Neural cell (in vitro differentiated cells): ENCODE data around the gene VAPA. TPM values are rescaled to one million over a fixed set of nuclear protein-coding genes. Genes with fewer than 3 reads are reported as not detected.

Experiments
- H2AFZ ChIP-seq: fragments of 200-600, 300-800 bp; sonication (generic), shearing (Covaris generic); 2 replicates; pipeline ENCODE4 v1.6.0; 2014; ENCODE audit warnings: low read depth, mild to moderate bottlenecking, antibody characterized with exemption, low read length, moderate library complexity
- H3F3A ChIP-seq: fragments of 200-600 bp; shearing (Covaris generic); 2 replicates; pipeline ENCODE4 v1.6.1; 2016; ENCODE audit warnings: mild to moderate bottlenecking, moderate library complexity, mixed read lengths, antibody characterized with exemption, low read length; ENCODE audit not compliant: insufficient read depth, poor library complexity, severe bottlenecking
- H3K27ac ChIP-seq: fragments of 200-600, 300-800 bp; sonication (generic), shearing (Covaris generic); 2 replicates; pipeline ENCODE4 v1.5.1; 2014; ENCODE audit warnings: mild to moderate bottlenecking, low read length, moderate library complexity
- H3K27me3 ChIP-seq: fragments of 300-800, 200-600 bp; sonication (generic), shearing (Covaris generic); 2 replicates; pipeline ENCODE4 v1.6.0; 2014; ENCODE audit warnings: mild to moderate bottlenecking, low read depth, low read length, moderate library complexity; ENCODE audit not compliant: insufficient read depth
- H3K36me3 ChIP-seq: fragments of 300-800, 200-600 bp; sonication (generic), shearing (Covaris generic); 2 replicates; pipeline ENCODE4 v1.5.1; 2014; ENCODE audit warnings: mild to moderate bottlenecking, antibody characterized with exemption, low read length, moderate library complexity; ENCODE audit not compliant: insufficient read depth
- H3K4me2 ChIP-seq: fragments of 300-800, 200-600 bp; sonication (generic), shearing (Covaris generic); 2 replicates; pipeline ENCODE4 v1.6.0; 2014; ENCODE audit warnings: mild to moderate bottlenecking, low read length
- H3K4me3 ChIP-seq: fragments of 300-800, 200-600 bp; sonication (generic), shearing (Covaris generic); 2 replicates; pipeline ENCODE4 v1.5.1; 2014; ENCODE audit warnings: mild to moderate bottlenecking, low read length, moderate library complexity
- H3K79me2 ChIP-seq: fragments of 200-600 bp; shearing (Covaris generic); replicated peaks from 2 replicates; pipeline ENCODE4 v1.6.0; 2014; ENCODE audit warnings: mild to moderate bottlenecking, low read length, moderate library complexity; ENCODE audit not compliant: insufficient read depth
- H3K9ac ChIP-seq: fragments of 300-800, 200-600 bp; sonication (generic), shearing (Covaris generic); 2 replicates; pipeline ENCODE4 v1.6.1; 2016; ENCODE audit warnings: mild to moderate bottlenecking, low read length, mixed read lengths
- H3K9me2 ChIP-seq: fragments of 200-600 bp; shearing (Covaris generic); 2 replicates; pipeline ENCODE4 v1.6.1; 2016; ENCODE audit warnings: mild to moderate bottlenecking, low read length, mixed read lengths; ENCODE audit not compliant: insufficient read depth
- H3K9me3 ChIP-seq: fragments of 200-600, 300-800 bp; sonication (generic), shearing (Covaris generic); 2 replicates; pipeline ENCODE4 v1.6.1; 2016; ENCODE audit warnings: mild to moderate bottlenecking, mixed run types, low read length, moderate library complexity, mixed read lengths
- H4K20me1 ChIP-seq: fragments of 200-600 bp; shearing (Covaris generic); 2 replicates; pipeline ENCODE4 v1.6.1; 2016; ENCODE audit warnings: mild to moderate bottlenecking, mixed run types; ENCODE audit not compliant: insufficient read depth
- EP300 ChIP-seq: fragments of 450-650 bp; conservative IDR thresholded peaks from 2 replicates; pipeline ENCODE4 v1.6.1; 2014; ENCODE audit warnings: antibody characterized with exemption, mild to moderate bottlenecking, moderate library complexity; ENCODE audit not compliant: poor library complexity, severe bottlenecking
- EZH2 ChIP-seq: fragments of 200-600, 300-800 bp; shearing (Covaris generic), sonication (generic); IDR thresholded peaks from 2 replicates; pipeline ENCODE4 v1.6.1; 2014; ENCODE audit warnings: antibody characterized with exemption, low read length, borderline replicate concordance, mild to moderate bottlenecking; ENCODE audit not compliant: insufficient read depth, poor library complexity, severe bottlenecking
- MXI1 ChIP-seq: fragments of 450-650 bp; conservative IDR thresholded peaks from 2 replicates; pipeline ENCODE4 v1.6.1; 2014; ENCODE audit warnings: antibody characterized with exemption, mild to moderate bottlenecking; ENCODE audit not compliant: poor library complexity, severe bottlenecking
- POLR2AphosphoS5 ChIP-seq: IDR thresholded peaks from 2 replicates; pipeline ENCODE4 v1.6.1; 2012
- RAD21 ChIP-seq: fragments of 450-650 bp; conservative IDR thresholded peaks from 2 replicates; pipeline ENCODE4 v1.6.1; 2014; ENCODE audit warnings: antibody characterized with exemption, mild to moderate bottlenecking, moderate library complexity
- SMC3 ChIP-seq: fragments of 450-650 bp; conservative IDR thresholded peaks from 2 replicates; pipeline ENCODE4 v1.6.1; 2014; ENCODE audit warnings: antibody characterized with exemption, mild to moderate bottlenecking, moderate library complexity; ENCODE audit not compliant: poor library complexity
- TAF1 ChIP-seq: IDR thresholded peaks from 2 replicates; pipeline ENCODE4 v1.6.1; 2012; ENCODE audit warnings: low read depth
- polyA plus RNA-seq: library from polyadenylated mRNA; depleted of rRNA; stranded (reverse); fragments of >200 nt; gene quantifications from 2 replicates; pipeline ENCODE4 v1.2.3, GENCODE V29; 2014
- TF ChIP-seq, protein P1 (sequence below): fragments of 450-650 bp; IDR thresholded peaks from 2 replicates; pipeline ENCODE4 v1.5.1; 2014; ENCODE audit warnings: antibody characterized with exemption, mild to moderate bottlenecking, moderate library complexity; ENCODE audit not compliant: poor library complexity, severe bottlenecking
- TF ChIP-seq, protein P2 (sequence below): IDR thresholded peaks from 2 replicates; pipeline ENCODE4 v1.6.1; 2012; ENCODE audit warnings: borderline replicate concordance

Gene VAPA
- polyA plus RNA-seq, 1 donor from 2014 or later = 317 TPM

DNA sequence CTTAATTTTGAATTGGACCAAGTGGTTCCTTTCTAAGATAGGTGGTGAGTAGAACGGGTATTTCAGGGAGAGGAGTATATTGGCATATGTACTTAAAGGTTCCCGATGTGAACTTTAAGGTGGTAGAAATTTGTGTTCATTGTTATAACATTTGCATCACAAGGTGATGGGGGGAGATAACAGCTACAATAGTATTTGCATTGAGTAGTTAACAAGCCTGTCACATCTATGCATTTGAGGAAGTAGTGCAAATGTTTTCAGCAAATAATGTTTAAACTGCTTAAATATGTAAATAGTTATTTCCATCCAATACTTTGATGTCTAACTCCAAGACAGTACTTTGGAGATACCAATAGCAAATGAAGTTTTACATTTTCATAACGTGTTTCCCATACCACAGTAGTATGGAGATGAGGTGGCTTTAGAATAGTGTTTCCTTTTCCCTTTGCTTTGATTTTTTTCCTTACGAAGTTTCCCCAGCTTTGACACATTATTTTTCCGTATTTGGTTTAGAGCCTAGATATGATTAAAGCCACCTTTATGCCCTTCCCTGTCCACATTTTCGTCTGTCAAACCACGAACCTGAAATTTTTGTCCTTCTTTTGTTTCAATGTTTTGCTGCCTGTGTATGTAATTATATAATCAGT lies 46.6 kb downstream of the VAPA start:
- Histone ChIP-seq H3K27ac (no peak overlapping the region), H3K9me3 (no peaks in the 10 kb centered on the region), H3K9ac (no peak overlapping the region), H4K20me1 (no peaks in the 10 kb centered on the region), H3K9me2 (no peaks in the 10 kb centered on the region), H3K27me3 (no peaks in the 10 kb centered on the region), H2AFZ (no peak overlapping the region), H3K36me3 (no peaks in the 10 kb centered on the region), H3K79me2 (no peaks in the 10 kb centered on the region), H3K4me2 (no peak overlapping the region), H3K4me3 (no peak overlapping the region), H3F3A (no peaks in the 10 kb centered on the region)
- no peak for TF ChIP-seq TAF1
- no peak for TF ChIP-seq SMC3
- TF ChIP-seq, protein P1, sequence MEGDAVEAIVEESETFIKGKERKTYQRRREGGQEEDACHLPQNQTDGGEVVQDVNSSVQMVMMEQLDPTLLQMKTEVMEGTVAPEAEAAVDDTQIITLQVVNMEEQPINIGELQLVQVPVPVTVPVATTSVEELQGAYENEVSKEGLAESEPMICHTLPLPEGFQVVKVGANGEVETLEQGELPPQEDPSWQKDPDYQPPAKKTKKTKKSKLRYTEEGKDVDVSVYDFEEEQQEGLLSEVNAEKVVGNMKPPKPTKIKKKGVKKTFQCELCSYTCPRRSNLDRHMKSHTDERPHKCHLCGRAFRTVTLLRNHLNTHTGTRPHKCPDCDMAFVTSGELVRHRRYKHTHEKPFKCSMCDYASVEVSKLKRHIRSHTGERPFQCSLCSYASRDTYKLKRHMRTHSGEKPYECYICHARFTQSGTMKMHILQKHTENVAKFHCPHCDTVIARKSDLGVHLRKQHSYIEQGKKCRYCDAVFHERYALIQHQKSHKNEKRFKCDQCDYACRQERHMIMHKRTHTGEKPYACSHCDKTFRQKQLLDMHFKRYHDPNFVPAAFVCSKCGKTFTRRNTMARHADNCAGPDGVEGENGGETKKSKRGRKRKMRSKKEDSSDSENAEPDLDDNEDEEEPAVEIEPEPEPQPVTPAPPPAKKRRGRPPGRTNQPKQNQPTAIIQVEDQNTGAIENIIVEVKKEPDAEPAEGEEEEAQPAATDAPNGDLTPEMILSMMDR = no peak
- no peak for TF ChIP-seq POLR2AphosphoS5
- TF ChIP-seq MXI1 = no peak
- no peak for TF ChIP-seq RAD21
- TF ChIP-seq, protein P2, sequence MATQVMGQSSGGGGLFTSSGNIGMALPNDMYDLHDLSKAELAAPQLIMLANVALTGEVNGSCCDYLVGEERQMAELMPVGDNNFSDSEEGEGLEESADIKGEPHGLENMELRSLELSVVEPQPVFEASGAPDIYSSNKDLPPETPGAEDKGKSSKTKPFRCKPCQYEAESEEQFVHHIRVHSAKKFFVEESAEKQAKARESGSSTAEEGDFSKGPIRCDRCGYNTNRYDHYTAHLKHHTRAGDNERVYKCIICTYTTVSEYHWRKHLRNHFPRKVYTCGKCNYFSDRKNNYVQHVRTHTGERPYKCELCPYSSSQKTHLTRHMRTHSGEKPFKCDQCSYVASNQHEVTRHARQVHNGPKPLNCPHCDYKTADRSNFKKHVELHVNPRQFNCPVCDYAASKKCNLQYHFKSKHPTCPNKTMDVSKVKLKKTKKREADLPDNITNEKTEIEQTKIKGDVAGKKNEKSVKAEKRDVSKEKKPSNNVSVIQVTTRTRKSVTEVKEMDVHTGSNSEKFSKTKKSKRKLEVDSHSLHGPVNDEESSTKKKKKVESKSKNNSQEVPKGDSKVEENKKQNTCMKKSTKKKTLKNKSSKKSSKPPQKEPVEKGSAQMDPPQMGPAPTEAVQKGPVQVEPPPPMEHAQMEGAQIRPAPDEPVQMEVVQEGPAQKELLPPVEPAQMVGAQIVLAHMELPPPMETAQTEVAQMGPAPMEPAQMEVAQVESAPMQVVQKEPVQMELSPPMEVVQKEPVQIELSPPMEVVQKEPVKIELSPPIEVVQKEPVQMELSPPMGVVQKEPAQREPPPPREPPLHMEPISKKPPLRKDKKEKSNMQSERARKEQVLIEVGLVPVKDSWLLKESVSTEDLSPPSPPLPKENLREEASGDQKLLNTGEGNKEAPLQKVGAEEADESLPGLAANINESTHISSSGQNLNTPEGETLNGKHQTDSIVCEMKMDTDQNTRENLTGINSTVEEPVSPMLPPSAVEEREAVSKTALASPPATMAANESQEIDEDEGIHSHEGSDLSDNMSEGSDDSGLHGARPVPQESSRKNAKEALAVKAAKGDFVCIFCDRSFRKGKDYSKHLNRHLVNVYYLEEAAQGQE = no peak
- no peak for TF ChIP-seq EZH2
- no peak for TF ChIP-seq EP300

DNA sequence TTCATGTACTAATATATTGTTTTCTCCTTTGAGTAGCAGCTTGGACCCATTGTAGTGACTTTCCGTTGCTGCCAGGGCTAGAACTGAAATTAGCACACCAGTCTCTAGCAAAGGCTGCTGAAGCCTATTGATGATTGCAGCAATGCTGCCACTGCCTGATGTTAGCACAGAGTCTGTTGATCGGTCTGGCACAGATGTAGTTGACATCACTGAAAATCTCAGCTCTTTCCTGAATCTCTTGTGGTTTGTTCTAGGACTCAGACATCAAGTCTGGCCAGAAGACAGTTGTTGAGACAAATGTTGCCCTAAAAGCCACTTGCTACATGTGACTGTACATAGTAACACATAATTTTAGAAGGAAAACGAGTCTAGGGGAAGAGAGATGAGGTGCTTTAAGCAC lies 47.2 kb downstream of the VAPA start:
- Histone ChIP-seq H4K20me1 (no peaks in the 10 kb centered on the region), H3K27ac (no peak overlapping the region)
- TF ChIP-seq SMC3 (no peak), EP300 (no peak), EZH2 (no peak), POLR2AphosphoS5 (no peak), MXI1 (no peak), TAF1 (no peak), RAD21 (no peak)
- TF ChIP-seq, protein P1 = no peak
- TF ChIP-seq, protein P2 = no peak

More for the DNA sequence above, 47.2 kb downstream of the VAPA start:
- H3K4me3 ChIP-seq = no peak overlapping the region
- no peaks in the 10 kb centered on the region for H3F3A ChIP-seq
- no peaks in the 10 kb centered on the region for H3K9me2 ChIP-seq
- H3K9ac ChIP-seq = no peak overlapping the region
- no peaks in the 10 kb centered on the region for H3K79me2 ChIP-seq
- H3K36me3 ChIP-seq = no peaks in the 10 kb centered on the region
- H3K27me3 ChIP-seq = no peaks in the 10 kb centered on the region
- H3K4me2 ChIP-seq = no peak overlapping the region
- no peaks in the 10 kb centered on the region for H3K9me3 ChIP-seq
- H2AFZ ChIP-seq = no peak overlapping the region
